Retinal pigment epithelial cell (primary cell): ENCODE results near the gene RARRES2.
"Not testable (repeated sequence)": the region's sequence is repeated elsewhere in the genome, so short reads cannot be mapped to it uniquely, and the experiment has no call there.

Experiments
- DNase-seq: peaks from one replicate; pipeline ENCODE4 v3.0.0-alpha.2; 2010; ENCODE audit warnings: low read depth
- H3K4me3 ChIP-seq: 2 replicates; pipeline ENCODE4 v1.5.1; 2011; ENCODE audit warnings: mild to moderate bottlenecking, low read length, control low read depth, moderate library complexity
- CTCF ChIP-seq: conservative IDR thresholded peaks from 2 replicates; pipeline ENCODE4 v1.5.1; 2011; ENCODE audit warnings: low read depth, low read length, control low read depth, inconsistent platforms

Gene RARRES2

GRCh38 chr7:150324373-150324961 is 17.0 kb downstream of the RARRES2 start:
- no peak for TF ChIP-seq CTCF
- DNase-seq: no peak
- H3K4me3 ChIP-seq: peak overlapping the region; percentile 60

GRCh38 chr7:150323682-150324372 is 17.6 kb downstream of the RARRES2 start:
- no peak for DNase-seq
- TF ChIP-seq CTCF: no peak
- peak overlapping the region; percentile 60 for H3K4me3 ChIP-seq

- H3K4me3 ChIP-seq: peak within 1 kb of the TSS; percentile 60
- TF ChIP-seq CTCF: no peak
- DNase-seq: no peak
These were observed 18.4 kb downstream of the RARRES2 start, which contains the start of the genes ACTR3C and LRRC61 for GRCh38 chr7:150322833-150323681. Gene ACTR3C (minus strand): TSS chr7:150323545. CDS start chr7:150295296, 28,249 bp downstream. Gene LRRC61 (plus strand): TSS chr7:150323355. CDS start chr7:150336862, 13,507 bp downstream.

- peak overlapping the region; percentile 60 for H3K4me3 ChIP-seq
- no peak for TF ChIP-seq CTCF
- DNase-seq: no peak
These were observed 19.2 kb downstream of the RARRES2 start for GRCh38 chr7:150322114-150322832.

- TF ChIP-seq CTCF: no peak
- no peak overlapping the region for H3K4me3 ChIP-seq
- no peak for DNase-seq
These were observed 19.7 kb downstream of the RARRES2 start for GRCh38 chr7:150321788-150322113.

GRCh38 chr7:150317748-150318444 is 23.5 kb downstream of the RARRES2 start:
- TF ChIP-seq CTCF: no peak
- H3K4me3 ChIP-seq: no peak overlapping the region
- no peak for DNase-seq

GRCh38 chr7:150316987-150317386 is 24.4 kb downstream of the RARRES2 start:
- not testable (repeated sequence) for DNase-seq, H3K4me3 ChIP-seq
